ENCODE results near the gene DNM3. TPM values are rescaled to one million over a fixed set of nuclear protein-coding genes. Genes with fewer than 3 reads are reported as not detected.

DNM3 gene
- total and polyA plus RNA-seq, 9 of the 15 experiments (the other 6 are each of a cell fraction or from before 2014, with no cell fraction given), result 0.08 to 0.36 (median 0.22) TPM; not detected in 1

DNA sequence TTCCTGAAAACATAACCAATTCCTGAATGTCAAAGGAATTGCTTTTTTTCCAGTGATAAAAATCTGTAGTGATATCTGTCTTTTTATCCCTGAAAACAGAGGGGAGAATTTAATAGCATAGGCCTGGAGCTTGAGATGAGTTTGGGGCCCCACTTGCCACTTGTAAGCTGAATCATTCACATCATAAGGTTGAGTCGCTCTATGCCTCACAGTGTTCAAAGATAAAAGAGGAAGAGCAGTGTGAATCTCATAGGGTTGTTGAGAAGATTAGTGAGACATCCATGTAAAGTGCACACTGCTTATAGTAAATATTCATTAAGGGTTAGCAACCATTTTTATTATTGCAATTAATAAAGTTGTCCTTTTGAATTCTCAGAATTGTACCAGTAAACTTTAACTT is 271.3 kb downstream of the DNM3 start:
- POLR2A ChIA-PET, result no interaction called here
- no peaks in the 10 kb centered on the region for H4K20me1 ChIP-seq (replicated peaks; ENCODE audit: control insufficient read depth, insufficient read depth, low read length)
- in situ Hi-C loops (cut with MboI), result no loop called here
- H3K4me1 ChIP-seq (replicated peaks in 1 of 2; ENCODE audit: control insufficient read depth in 2 of 2, insufficient read depth in 2 of 2, low read length in 2 of 2), result no peaks in the 10 kb centered on the region
- no peak overlapping the region for H3K4me2 ChIP-seq (ENCODE audit: insufficient read depth, low read length)
- no peaks in the 10 kb centered on the region; a peak in 1 of 5 replicates for H3K27me3 ChIP-seq (ENCODE audit: control insufficient read depth in 2 of 2, insufficient read depth in 2 of 2, low read length in 2 of 2)
- H3K36me3 ChIP-seq (ENCODE audit: control insufficient read depth, insufficient read depth, low read length), result no peaks in the 10 kb centered on the region
- no peaks in the 10 kb centered on the region for H3K79me2 ChIP-seq (ENCODE audit: control insufficient read depth, insufficient read depth, low read length)
- FAIRE-seq, result no peak
- no peaks in the 10 kb centered on the region for H3K9me3 ChIP-seq (replicated peaks; ENCODE audit: control insufficient read depth, insufficient read depth, low read depth, low read length)
- no peak overlapping the region for H3K4me3 ChIP-seq
- 0% methylated on average over 1 of the region's 1 CpG for WGBS (ENCODE audit: insufficient coverage, low coverage, missing lambda C conversion rate)
- no peak overlapping the region for H3K27ac ChIP-seq (ENCODE audit: extremely low read depth, low read depth, low read length)
- no TSS peak for BruUV-seq (replicated peaks)
- TF ChIP-seq, protein P1, sequence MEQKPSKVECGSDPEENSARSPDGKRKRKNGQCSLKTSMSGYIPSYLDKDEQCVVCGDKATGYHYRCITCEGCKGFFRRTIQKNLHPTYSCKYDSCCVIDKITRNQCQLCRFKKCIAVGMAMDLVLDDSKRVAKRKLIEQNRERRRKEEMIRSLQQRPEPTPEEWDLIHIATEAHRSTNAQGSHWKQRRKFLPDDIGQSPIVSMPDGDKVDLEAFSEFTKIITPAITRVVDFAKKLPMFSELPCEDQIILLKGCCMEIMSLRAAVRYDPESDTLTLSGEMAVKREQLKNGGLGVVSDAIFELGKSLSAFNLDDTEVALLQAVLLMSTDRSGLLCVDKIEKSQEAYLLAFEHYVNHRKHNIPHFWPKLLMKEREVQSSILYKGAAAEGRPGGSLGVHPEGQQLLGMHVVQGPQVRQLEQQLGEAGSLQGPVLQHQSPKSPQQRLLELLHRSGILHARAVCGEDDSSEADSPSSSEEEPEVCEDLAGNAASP (IDR thresholded peaks at IDR 0.05), result no peak
- no peak for TF ChIP-seq ZNF134 (CRISPR knock-in tag; conservative IDR thresholded peaks at IDR 0.05)
- TF ChIP-seq KLF1 (tag; IDR thresholded peaks at IDR 0.05), result no peak
- TF ChIP-seq RBM15 (IDR thresholded peaks at IDR 0.05; ENCODE audit: insufficient read depth, low read length), result no peak
- no peak for TF ChIP-seq ZNF174 (CRISPR knock-in tag; IDR thresholded peaks at IDR 0.05)
- TF ChIP-seq, protein P2, sequence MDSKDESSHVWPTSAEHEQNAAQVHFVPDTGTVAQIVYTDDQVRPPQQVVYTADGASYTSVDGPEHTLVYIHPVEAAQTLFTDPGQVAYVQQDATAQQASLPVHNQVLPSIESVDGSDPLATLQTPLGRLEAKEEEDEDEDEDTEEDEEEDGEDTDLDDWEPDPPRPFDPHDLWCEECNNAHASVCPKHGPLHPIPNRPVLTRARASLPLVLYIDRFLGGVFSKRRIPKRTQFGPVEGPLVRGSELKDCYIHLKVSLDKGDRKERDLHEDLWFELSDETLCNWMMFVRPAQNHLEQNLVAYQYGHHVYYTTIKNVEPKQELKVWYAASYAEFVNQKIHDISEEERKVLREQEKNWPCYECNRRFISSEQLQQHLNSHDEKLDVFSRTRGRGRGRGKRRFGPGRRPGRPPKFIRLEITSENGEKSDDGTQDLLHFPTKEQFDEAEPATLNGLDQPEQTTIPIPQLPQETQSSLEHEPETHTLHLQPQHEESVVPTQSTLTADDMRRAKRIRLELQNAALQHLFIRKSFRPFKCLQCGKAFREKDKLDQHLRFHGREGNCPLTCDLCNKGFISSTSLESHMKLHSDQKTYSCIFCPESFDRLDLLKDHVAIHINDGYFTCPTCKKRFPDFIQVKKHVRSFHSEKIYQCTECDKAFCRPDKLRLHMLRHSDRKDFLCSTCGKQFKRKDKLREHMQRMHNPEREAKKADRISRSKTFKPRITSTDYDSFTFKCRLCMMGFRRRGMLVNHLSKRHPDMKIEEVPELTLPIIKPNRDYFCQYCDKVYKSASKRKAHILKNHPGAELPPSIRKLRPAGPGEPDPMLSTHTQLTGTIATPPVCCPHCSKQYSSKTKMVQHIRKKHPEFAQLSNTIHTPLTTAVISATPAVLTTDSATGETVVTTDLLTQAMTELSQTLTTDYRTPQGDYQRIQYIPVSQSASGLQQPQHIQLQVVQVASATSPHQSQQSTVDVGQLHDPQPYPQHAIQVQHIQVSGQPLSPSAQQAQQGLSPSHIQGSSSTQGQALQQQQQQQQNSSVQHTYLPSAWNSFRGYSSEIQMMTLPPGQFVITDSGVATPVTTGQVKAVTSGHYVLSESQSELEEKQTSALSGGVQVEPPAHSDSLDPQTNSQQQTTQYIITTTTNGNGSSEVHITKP (IDR thresholded peaks at IDR 0.05; ENCODE audit: partially characterized antibody), result no peak
- no peak for TF ChIP-seq CBX3 (IDR thresholded peaks at IDR 0.05; ENCODE audit: borderline replicate concordance in 1 of 2, low read length in 2 of 2)
- TF ChIP-seq, protein P3, sequence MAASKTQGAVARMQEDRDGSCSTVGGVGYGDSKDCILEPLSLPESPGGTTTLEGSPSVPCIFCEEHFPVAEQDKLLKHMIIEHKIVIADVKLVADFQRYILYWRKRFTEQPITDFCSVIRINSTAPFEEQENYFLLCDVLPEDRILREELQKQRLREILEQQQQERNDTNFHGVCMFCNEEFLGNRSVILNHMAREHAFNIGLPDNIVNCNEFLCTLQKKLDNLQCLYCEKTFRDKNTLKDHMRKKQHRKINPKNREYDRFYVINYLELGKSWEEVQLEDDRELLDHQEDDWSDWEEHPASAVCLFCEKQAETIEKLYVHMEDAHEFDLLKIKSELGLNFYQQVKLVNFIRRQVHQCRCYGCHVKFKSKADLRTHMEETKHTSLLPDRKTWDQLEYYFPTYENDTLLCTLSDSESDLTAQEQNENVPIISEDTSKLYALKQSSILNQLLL (CRISPR knock-in tag; IDR thresholded peaks at IDR 0.05; ENCODE audit: borderline replicate concordance), result no peak
- no peak for TF ChIP-seq SMAD4 (CRISPR knock-in tag; conservative IDR thresholded peaks at IDR 0.05)
- no peak for TF ChIP-seq ILF3 (IDR thresholded peaks at IDR 0.05; ENCODE audit: borderline replicate concordance)
- intact Hi-C loops (cut with micrococcal nuclease), result no loop called here
- CTCF ChIA-PET (ENCODE audit: low intra/inter-chr PET ratio), result no interaction called here
- H3K9me1 ChIP-seq (ENCODE audit: control insufficient read depth, insufficient read depth, low read length), result no peaks in the 10 kb centered on the region
- no peak overlapping the region for H2AFZ ChIP-seq (ENCODE audit: low read depth, low read length)
- ATAC-seq, result no peak
- DNase-seq (ENCODE audit: extremely low read depth in 1 of 4, low spot score in 3 of 4), result no peak
- H3K9ac ChIP-seq (ENCODE audit: insufficient read depth in 1 of 2, low read depth in 2 of 2, low read length in 2 of 2), result no peak overlapping the region
